HUES6 (cell line): ENCODE results near the gene SLC25A13.

Source experiments
- H3K27ac ChIP-seq: 2 replicates; pipeline ENCODE4 v1.7.0; 2013; ENCODE audit warnings: low read depth, mild to moderate bottlenecking, low read length, inconsistent platforms
- H3K27me3 ChIP-seq: 2 replicates; pipeline ENCODE4 v1.6.1; 2013; ENCODE audit warnings: low read length; ENCODE audit not compliant: control insufficient read depth, insufficient read depth
- H3K36me3 ChIP-seq: 2 replicates; pipeline ENCODE4 v1.6.1; 2013; ENCODE audit warnings: low read length; ENCODE audit not compliant: control insufficient read depth, insufficient read depth
- H3K4me1 ChIP-seq: 2 replicates; pipeline ENCODE4 v1.6.1; 2013; ENCODE audit warnings: low read length; ENCODE audit not compliant: control insufficient read depth, insufficient read depth
- H3K4me3 ChIP-seq: 2 replicates; pipeline ENCODE4 v1.5.1; 2013; ENCODE audit warnings: low read depth, low read length
- H3K9ac ChIP-seq: one replicate; pipeline ENCODE4 v1.6.1; 2013; ENCODE audit warnings: mild to moderate bottlenecking, low read length
- H3K9me3 ChIP-seq: 2 replicates; pipeline ENCODE4 v1.6.1; 2013; ENCODE audit warnings: low read depth, low read length; ENCODE audit not compliant: control insufficient read depth, insufficient read depth

SLC25A13 gene

DNA sequence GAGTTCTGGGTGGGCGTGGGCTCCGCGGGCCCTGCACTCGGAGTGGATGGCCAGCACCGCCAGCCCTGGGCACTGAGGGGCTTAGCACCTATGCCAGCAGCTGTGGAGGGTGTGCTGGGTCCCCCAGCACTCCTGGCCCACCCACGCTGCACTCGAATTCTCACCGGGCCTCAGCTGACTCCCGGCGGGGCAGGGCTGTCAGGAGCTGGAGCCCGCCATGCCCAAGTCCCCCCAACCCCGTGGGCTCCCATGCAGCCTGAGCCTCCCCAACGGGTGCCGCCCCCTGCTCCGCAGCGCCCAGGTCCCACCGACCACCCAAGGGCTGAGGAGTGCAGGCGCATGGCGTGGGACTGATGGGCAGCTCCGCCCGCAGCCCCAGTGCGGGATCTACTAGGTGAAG is 93.1 kb downstream of the SLC25A13 start:
- peaks cover 13% of the 10 kb centered on the region for H3K36me3 ChIP-seq
- no peaks in the 10 kb centered on the region for H3K4me1 ChIP-seq
- no peak overlapping the region for H3K4me3 ChIP-seq
- H3K9me3 ChIP-seq = peaks cover 6% of the 10 kb centered on the region; the same call in 1 of the 2 replicates
- H3K27ac ChIP-seq = no peak overlapping the region
- no peaks in the 10 kb centered on the region for H3K27me3 ChIP-seq
- H3K9ac ChIP-seq = no peak overlapping the region

DNA sequence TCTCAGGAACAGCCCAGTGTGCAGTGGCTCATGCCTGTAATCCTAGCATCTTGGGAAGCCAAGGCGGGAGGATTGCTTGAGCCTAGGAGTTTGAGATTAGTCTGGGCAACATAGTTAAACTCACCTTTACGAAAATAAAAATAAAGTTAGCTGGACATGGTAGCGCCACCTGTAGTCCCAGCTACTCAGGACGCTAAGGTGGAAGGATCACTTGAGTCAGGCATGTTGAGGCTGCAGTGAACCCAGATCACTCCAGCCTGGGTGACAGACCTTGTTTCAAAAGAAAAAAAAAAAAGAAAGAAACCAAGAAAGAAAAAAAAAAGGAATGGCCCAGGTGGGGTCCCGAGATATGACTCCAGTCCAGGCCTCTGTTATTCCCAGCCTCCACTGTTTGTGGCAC is 96.6 kb downstream of the SLC25A13 start:
- Histone ChIP-seq H3K4me3 (no peak overlapping the region), H3K36me3 (peaks cover 7% of the 10 kb centered on the region; the same call in 1 of the 2 replicates), H3K9ac (no peak overlapping the region), H3K27ac (no peak overlapping the region), H3K27me3 (no peaks in the 10 kb centered on the region), H3K4me1 (no peaks in the 10 kb centered on the region), H3K9me3 (peaks cover 6% of the 10 kb centered on the region; the same call in 1 of the 2 replicates)

DNA sequence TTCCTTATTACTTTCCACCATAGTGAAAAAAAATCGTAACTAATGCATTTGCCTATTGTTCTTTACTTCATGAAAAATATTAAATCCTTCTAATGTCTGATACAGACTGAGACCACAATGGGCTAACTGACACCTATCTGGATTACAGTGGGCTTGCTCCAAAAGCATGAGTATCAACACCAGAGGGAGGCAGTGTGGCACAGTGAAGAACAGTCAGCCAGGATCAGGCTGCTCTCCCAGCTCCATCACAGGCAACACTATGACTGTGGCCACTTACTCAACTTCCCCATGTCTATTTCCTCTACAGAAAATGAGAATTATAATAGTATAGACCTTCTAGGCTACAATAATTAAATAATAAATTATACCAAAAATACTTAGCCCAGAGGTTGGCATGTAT is 97.2 kb downstream of the SLC25A13 start:
- 0 out of 2 replicates have a peak, but pooled peaks cover 2% of the 10 kb centered on the region for H3K36me3 ChIP-seq
- no peak overlapping the region for H3K4me3 ChIP-seq
- no peak overlapping the region for H3K27ac ChIP-seq
- H3K9me3 ChIP-seq = peaks cover 6% of the 10 kb centered on the region; the same call in 1 of the 2 replicates
- no peak overlapping the region for H3K9ac ChIP-seq
- H3K4me1 ChIP-seq = no peaks in the 10 kb centered on the region
- no peaks in the 10 kb centered on the region for H3K27me3 ChIP-seq

DNA sequence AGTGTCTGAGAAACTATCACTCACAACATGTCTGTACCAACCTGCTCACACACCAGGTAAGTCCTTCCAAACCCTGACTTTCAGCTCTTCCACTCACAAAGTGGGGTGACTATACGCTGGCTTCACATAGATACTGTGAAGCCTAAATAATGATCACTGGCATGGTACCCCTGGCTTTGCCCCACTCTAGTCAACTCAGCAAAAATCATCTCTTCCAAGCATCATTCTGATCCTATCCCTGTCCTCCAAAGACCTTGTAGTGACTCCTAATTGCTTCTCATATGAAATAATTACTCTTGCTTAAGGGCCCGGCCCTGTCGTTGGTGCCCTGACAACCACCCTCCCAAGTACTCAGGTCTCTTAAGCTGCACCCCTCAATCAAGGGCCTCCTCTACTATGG is 97.8 kb downstream of the SLC25A13 start:
- no peak overlapping the region for H3K9ac ChIP-seq
- no peaks in the 10 kb centered on the region for H3K27me3 ChIP-seq
- H3K4me3 ChIP-seq = no peak overlapping the region
- H3K27ac ChIP-seq = no peak overlapping the region
- no peaks in the 10 kb centered on the region for H3K36me3 ChIP-seq
- peaks cover 6% of the 10 kb centered on the region; the same call in 1 of the 2 replicates for H3K9me3 ChIP-seq
- H3K4me1 ChIP-seq = no peaks in the 10 kb centered on the region

DNA sequence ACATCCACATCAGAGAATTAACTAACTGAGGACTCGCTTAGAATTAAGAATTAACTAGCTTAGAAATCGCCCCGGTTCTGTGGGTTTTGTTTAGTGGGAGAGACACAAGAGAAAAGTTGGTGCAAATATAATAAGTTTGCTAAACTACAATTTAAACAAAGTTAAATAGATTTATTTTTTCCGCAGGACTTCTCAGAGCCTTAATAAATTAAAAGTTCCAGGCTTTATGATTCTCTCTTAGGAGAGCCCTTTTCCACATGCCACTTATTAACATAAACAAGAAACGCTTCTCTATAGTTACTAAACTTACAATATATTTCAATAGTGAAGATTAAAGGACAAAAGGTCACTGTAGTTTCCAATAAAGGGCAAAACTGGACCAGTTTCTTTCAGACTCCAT is 100.0 kb downstream of the SLC25A13 start:
- Histone ChIP-seq H3K27me3 (no peaks in the 10 kb centered on the region), H3K36me3 (no peaks in the 10 kb centered on the region), H3K4me1 (no peaks in the 10 kb centered on the region), H3K27ac (no peak overlapping the region), H3K9ac (no peak overlapping the region), H3K4me3 (no peak overlapping the region), H3K9me3 (no peaks in the 10 kb centered on the region)

DNA sequence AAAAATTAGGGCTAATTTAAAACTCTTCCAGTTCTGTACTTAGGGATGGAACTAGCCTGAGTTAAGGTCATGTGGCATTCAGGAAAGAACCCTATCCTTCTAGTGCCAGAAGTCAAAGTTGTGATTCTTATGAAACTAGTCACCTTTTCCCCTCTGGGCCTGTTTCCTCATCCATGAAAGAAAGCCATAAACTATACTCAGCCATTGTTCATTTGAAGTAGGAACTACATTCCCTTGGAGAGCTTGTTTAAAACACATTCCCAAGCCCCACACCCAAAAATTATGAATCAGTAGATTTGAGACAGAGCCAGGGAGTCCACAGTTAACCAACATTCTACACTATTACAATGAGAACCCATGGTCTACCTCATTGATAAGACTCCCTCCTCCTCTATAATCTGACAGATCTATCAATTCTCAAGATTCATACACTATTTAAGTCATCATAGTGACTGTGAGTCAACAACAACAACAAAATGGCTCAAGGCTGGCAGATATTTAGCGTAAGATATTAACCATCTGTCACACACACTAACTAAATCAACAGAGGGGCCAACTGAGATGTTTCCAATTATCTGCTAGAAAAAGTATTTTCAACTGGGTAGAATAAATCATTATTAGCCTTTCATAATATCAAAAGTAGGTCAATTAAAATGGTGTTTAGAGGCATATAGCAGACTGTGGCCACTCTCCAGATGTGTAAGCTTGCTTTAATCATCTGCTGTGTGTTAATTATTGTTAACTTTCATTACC is 102.3 kb downstream of the SLC25A13 start:
- H3K27ac ChIP-seq = no peak overlapping the region
- H3K36me3 ChIP-seq = no peaks in the 10 kb centered on the region
- no peak overlapping the region for H3K9ac ChIP-seq
- no peaks in the 10 kb centered on the region for H3K4me1 ChIP-seq
- no peaks in the 10 kb centered on the region for H3K27me3 ChIP-seq
- H3K9me3 ChIP-seq = 0 out of 2 replicates have a peak, but pooled peaks cover 3% of the 10 kb centered on the region
- no peak overlapping the region for H3K4me3 ChIP-seq

DNA sequence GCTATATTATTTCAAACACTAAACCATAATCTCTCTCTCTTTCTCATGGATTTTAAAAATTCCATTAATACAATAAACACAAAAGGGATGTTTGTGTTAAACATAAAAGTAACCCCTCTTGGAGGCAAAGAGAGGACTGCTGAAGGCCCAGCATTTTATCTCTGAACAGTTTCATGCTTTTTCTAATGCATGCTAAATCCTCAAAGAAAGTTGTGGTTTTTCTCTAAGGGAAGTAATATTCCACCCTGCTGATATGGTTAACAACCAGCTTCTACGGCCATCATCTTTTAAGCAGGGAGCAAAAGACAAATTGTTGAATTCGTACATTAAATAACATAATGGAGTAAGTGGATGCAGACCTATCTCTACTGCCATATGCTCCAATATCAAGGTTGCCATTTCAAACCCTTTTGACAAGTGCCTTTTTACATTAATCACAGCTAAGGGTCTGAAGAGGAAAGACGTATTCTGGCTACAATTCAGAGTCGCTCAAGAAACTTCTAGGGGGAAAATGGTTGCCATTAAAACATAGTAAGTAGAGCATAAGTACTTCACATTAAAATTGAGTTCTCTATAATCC is 103.1 kb downstream of the SLC25A13 start:
- Histone ChIP-seq H3K9ac (no peak overlapping the region), H3K4me1 (no peaks in the 10 kb centered on the region), H3K4me3 (no peak overlapping the region), H3K27me3 (no peaks in the 10 kb centered on the region), H3K9me3 (0 out of 2 replicates have a peak, but pooled peaks cover 3% of the 10 kb centered on the region), H3K36me3 (no peaks in the 10 kb centered on the region), H3K27ac (no peak overlapping the region)

DNA sequence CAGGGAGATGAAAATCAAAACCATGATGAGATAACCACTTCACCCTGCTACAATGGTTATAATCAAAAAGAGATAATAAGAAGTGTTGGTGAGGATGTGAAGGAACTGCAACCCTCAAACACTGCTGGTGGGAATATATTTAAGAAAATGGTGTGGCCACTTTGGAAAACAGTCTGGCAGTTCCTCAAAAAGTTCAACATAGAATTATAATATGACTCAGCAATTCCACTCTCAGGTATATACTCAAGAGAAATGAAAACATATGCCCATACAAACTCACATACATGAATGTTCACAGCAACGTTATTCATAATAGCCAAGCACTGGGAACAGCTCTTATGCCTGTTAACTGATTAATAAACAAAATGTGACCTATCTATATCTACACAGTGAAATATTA is 104.8 kb downstream of the SLC25A13 start:
- no peaks in the 10 kb centered on the region for H3K36me3 ChIP-seq
- H3K4me1 ChIP-seq = peaks cover 1% of the 10 kb centered on the region; the same call in 1 of the 2 replicates
- no peak overlapping the region for H3K27ac ChIP-seq
- H3K9me3 ChIP-seq = 0 out of 2 replicates have a peak, but pooled peaks cover 3% of the 10 kb centered on the region
- no peaks in the 10 kb centered on the region for H3K27me3 ChIP-seq
- no peak overlapping the region for H3K4me3 ChIP-seq
- no peak overlapping the region for H3K9ac ChIP-seq

DNA sequence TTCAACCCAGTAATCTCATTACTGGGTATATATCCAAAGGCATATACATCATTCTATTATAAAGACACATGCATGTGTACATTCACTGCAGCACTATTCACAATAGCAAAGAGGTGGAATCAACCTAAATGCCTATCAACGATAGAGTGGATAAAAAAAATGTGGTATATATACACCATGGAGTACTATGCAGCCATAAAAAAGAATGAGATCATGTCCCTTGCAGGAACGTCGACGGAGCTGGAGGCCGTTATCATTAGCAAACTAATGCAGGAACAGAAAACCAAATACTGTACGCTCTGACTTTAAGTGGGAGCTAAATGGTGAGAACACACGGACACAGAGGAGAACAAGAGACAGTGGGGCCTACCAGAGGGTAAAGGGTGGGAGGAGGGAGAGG is 105.5 kb downstream of the SLC25A13 start:
- H3K36me3 ChIP-seq = no peaks in the 10 kb centered on the region
- H3K27ac ChIP-seq = no peak overlapping the region
- no peak overlapping the region for H3K9ac ChIP-seq
- no peaks in the 10 kb centered on the region for H3K27me3 ChIP-seq
- no peak overlapping the region for H3K4me3 ChIP-seq
- 0 out of 2 replicates have a peak, but pooled peaks cover 3% of the 10 kb centered on the region for H3K9me3 ChIP-seq
- peaks cover 7% of the 10 kb centered on the region for H3K4me1 ChIP-seq

DNA sequence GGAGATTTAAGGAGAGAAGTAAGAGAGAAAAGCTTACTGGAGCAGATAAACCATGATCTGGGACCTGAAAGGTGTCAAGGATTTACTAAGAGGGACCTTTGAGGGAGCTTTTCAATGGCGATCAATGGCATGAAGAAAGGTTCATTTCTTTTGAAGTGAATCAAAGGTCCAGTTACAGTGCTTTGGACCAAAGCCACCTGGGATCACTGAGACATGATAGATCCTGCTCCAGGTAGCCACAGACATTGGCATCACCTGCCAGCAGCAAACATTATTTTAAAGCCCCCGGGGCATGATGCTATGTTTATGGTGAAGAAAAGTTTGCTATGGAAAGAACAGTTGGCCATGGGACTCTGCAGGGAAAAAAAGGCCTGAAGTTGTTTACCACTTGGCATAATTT is 109.4 kb downstream of the SLC25A13 start:
- H3K9ac ChIP-seq = no peak overlapping the region
- H3K4me3 ChIP-seq = no peak overlapping the region
- peaks cover 8% of the 10 kb centered on the region for H3K4me1 ChIP-seq
- H3K27me3 ChIP-seq = no peaks in the 10 kb centered on the region
- no peak overlapping the region for H3K27ac ChIP-seq
- H3K36me3 ChIP-seq = no peaks in the 10 kb centered on the region
- H3K9me3 ChIP-seq = 0 out of 2 replicates have a peak, but pooled peaks cover 3% of the 10 kb centered on the region

DNA sequence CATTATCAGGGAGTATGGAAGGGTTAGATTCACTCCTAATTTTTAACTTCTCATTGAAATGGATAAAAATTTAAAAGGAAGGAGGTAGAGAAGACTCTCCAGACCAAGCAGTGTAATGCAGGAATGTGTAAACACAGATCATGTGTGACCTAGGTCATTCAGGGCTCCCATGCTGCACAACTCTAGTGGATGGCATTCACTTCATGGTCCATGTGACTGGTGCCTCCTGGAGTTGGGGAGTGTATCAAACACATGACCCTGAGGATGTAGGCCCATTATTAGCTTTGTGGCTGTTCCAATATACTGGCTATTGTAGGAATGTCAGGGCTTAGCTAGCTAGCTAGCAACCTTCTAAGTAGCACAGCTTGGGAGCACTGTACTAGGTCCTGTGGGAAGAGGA is 109.9 kb downstream of the SLC25A13 start:
- Histone ChIP-seq H3K36me3 (no peaks in the 10 kb centered on the region), H3K9me3 (0 out of 2 replicates have a peak, but pooled peaks cover 3% of the 10 kb centered on the region), H3K27ac (no peak overlapping the region), H3K27me3 (no peaks in the 10 kb centered on the region), H3K4me3 (no peak overlapping the region), H3K9ac (no peak overlapping the region), H3K4me1 (peaks cover 8% of the 10 kb centered on the region)
